PC-3 (cell line): ENCODE data around the gene VWA8. TPM values are rescaled to one million over a fixed set of nuclear protein-coding genes. Genes with fewer than 3 reads are reported as not detected.

Source experiments
- ATAC-seq: fragments of 200-7000 bp; cut with Tn5 transposase; 2 replicates; pipeline ENCODE4 v1.9.1; 2020; ENCODE audit warnings: mild to moderate bottlenecking, moderate library complexity
- BruUV-seq: library from RNA; stranded (reverse); fragments of 400-500 nt; replicated peaks from 2 replicates; lab custom pipeline; 2021; lab: Mats Ljungman, UMichigan
- CTCF ChIA-PET: fragments of 300-600 bp; sonication (Branson Sonifier 250); formaldehyde crosslinking; loops from one replicate; lab custom pipeline; 2022; ENCODE audit warnings: antibody characterized with exemption; lab: Charles Lee
- POLR2A ChIA-PET: fragments of 300-600 bp; sonication (Branson Sonifier 250); formaldehyde crosslinking; loops from one replicate; lab custom pipeline; 2022; ENCODE audit warnings: antibody characterized with exemption; ENCODE audit not compliant: unreplicated experiment; lab: Charles Lee
- DNase-seq: peaks from one replicate; pipeline ENCODE4 v3.0.0-alpha.2; 2015
- H2AFZ ChIP-seq: fragments of 300-600 bp; sonication (generic); 2 replicates; pipeline ENCODE4 v1.6.0; 2016; ENCODE audit warnings: antibody characterized with exemption, low read length
- H3F3A ChIP-seq: fragments of 300-600 bp; sonication (generic); one replicate; pipeline ENCODE4 v1.6.0; 2017; ENCODE audit warnings: antibody characterized with exemption, low read length, control low read depth, mild to moderate bottlenecking; ENCODE audit not compliant: unreplicated experiment
- H3K27ac ChIP-seq: fragments of 300-600 bp; sonication (generic); 2 replicates; pipeline ENCODE4 v1.5.1; 2016; ENCODE audit warnings: mild to moderate bottlenecking, low read length
- H3K27me3 ChIP-seq: fragments of 300-600 bp; sonication (generic); 2 replicates; pipeline ENCODE4 v1.6.1; 2016; ENCODE audit warnings: low read length, mixed read lengths
- H3K36me3 ChIP-seq: fragments of 300-600 bp; sonication (generic); 2 replicates; pipeline ENCODE4 v1.6.1; 2016; ENCODE audit warnings: low read depth, mixed run types, low read length, mixed read lengths
- H3K4me1 ChIP-seq: fragments of 300-600 bp; sonication (generic); 2 replicates; pipeline ENCODE4 v1.5.1; 2016; ENCODE audit warnings: low read length; ENCODE audit not compliant: insufficient read depth
- H3K4me2 ChIP-seq: fragments of 300-600 bp; sonication (generic); 2 replicates; pipeline ENCODE4 v1.6.0; 2016; ENCODE audit warnings: low read length
- H3K4me3 ChIP-seq: fragments of 300-600 bp; sonication (generic); 2 replicates; pipeline ENCODE4 v1.5.1; 2016; ENCODE audit warnings: mild to moderate bottlenecking, low read length, mixed read lengths
- H3K79me2 ChIP-seq: fragments of 300-600 bp; sonication (generic); 2 replicates; pipeline ENCODE4 v1.6.1; 2017; ENCODE audit warnings: low read length, mixed read lengths
- H3K9ac ChIP-seq: fragments of 300-600 bp; sonication (generic); 2 replicates; pipeline ENCODE4 v1.6.0; 2016; ENCODE audit warnings: mild to moderate bottlenecking, low read length
- H3K9me2 ChIP-seq: fragments of 300-600 bp; sonication (generic); replicated peaks from 2 replicates; pipeline ENCODE4 v1.6.1; 2016; ENCODE audit warnings: mixed run types, low read length, mixed read lengths
- H3K9me3 ChIP-seq: fragments of 300-600 bp; sonication (generic); 2 replicates; pipeline ENCODE4 v1.6.1; 2016; ENCODE audit warnings: low read length, mixed read lengths
- H4K20me1 ChIP-seq: fragments of 300-600 bp; sonication (generic); 2 replicates; pipeline ENCODE4 v1.6.1; 2016; ENCODE audit warnings: low read length, mixed read lengths
- CTCF ChIP-seq: fragments of 300-600 bp; sonication (generic); conservative IDR thresholded peaks from 2 replicates; pipeline ENCODE4 v1.5.1; 2017; ENCODE audit warnings: antibody characterized with exemption, low read depth, mild to moderate bottlenecking, low read length
- EZH2 ChIP-seq: fragments of 300-600 bp; sonication (generic); IDR thresholded peaks from one replicate; pipeline ENCODE4 v1.6.1; 2017; ENCODE audit warnings: antibody characterized with exemption, mild to moderate bottlenecking, low read length; ENCODE audit not compliant: unreplicated experiment
- EZH2phosphoT487 ChIP-seq: fragments of 300-600 bp; sonication (generic); IDR thresholded peaks from 2 replicates; pipeline ENCODE4 v1.6.1; 2018; ENCODE audit warnings: mild to moderate bottlenecking, antibody characterized with exemption, low read length, borderline replicate concordance
- intact Hi-C: fragments of 100-400 bp; cut with micrococcal nuclease; formaldehyde crosslinking; loops from 2 replicates; pipeline ENCODE4 v1.9.0; 2023
- total RNA-seq: library from RNA; depleted of rRNA; stranded (reverse); fragments of >200 nt; gene quantifications from 2 replicates; pipeline ENCODE4 v1.2.3, GENCODE V29; 2014

VWA8 gene
- total RNA-seq, 1 experiment from 2014 or later: 10.0 TPM

GRCh38 chr13:41603917-41604316 lies 357.0 kb downstream of the VWA8 start:
- Histone ChIP-seq H3K27ac (no peak overlapping the region), H3K4me3 (no peak overlapping the region), H4K20me1 (no peaks in the 10 kb centered on the region), H3K27me3 (no peaks in the 10 kb centered on the region), H3K36me3 (no peaks in the 10 kb centered on the region), H3K79me2 (no peaks in the 10 kb centered on the region), H3K9me2 (no peaks in the 10 kb centered on the region), H3F3A (no peaks in the 10 kb centered on the region), H2AFZ (no peak overlapping the region), H3K9me3 (no peaks in the 10 kb centered on the region), H3K9ac (no peak overlapping the region), H3K4me2 (no peak overlapping the region; the same call in 1 of the 2 replicates), H3K4me1 (peaks cover 11% of the 10 kb centered on the region)
- peak; percentile 91 for ATAC-seq
- peak; percentile 92 for DNase-seq
- POLR2A ChIA-PET: interaction anchor here (0.6 kb wide), 1 partner anchor 45 kb away, joined by 5 read pairs; no protein-coding TSS in a partner anchor
- intact Hi-C loops: no loop called here
- CTCF ChIA-PET: no interaction called here
- no peak for TF ChIP-seq CTCF
- no peak for TF ChIP-seq EZH2
- no peak for TF ChIP-seq EZH2phosphoT487
- no TSS peak for BruUV-seq

GRCh38 chr13:41601718-41602445 lies 359.0 kb downstream of the VWA8 start:
- H3K79me2 ChIP-seq: no peaks in the 10 kb centered on the region
- no peaks in the 10 kb centered on the region for H3K27me3 ChIP-seq
- no peaks in the 10 kb centered on the region for H3K9me3 ChIP-seq
- DNase-seq (no peak), ATAC-seq (no peak)
- CTCF ChIA-PET: no interaction called here
- POLR2A ChIA-PET: no interaction called here
- no peaks in the 10 kb centered on the region for H3F3A ChIP-seq
- no peaks in the 10 kb centered on the region for H4K20me1 ChIP-seq
- H3K36me3 ChIP-seq: no peaks in the 10 kb centered on the region
- H3K4me3 ChIP-seq: no peak overlapping the region
- H3K9me2 ChIP-seq: no peaks in the 10 kb centered on the region
- intact Hi-C loops: no loop called here
- H3K9ac ChIP-seq: no peak overlapping the region
- no peak overlapping the region for H2AFZ ChIP-seq
- BruUV-seq: no TSS peak
- H3K4me1 ChIP-seq: peaks cover 20% of the 10 kb centered on the region
- TF ChIP-seq EZH2: no peak
- no peak for TF ChIP-seq CTCF
- TF ChIP-seq EZH2phosphoT487: no peak
- H3K4me2 ChIP-seq: no peak overlapping the region
- no peak overlapping the region for H3K27ac ChIP-seq

- H3K4me2 ChIP-seq: no peak overlapping the region
- no peaks in the 10 kb centered on the region for H4K20me1 ChIP-seq
- no peaks in the 10 kb centered on the region for H3K27me3 ChIP-seq
- intact Hi-C loops: no loop called here
- no peaks in the 10 kb centered on the region for H3K9me3 ChIP-seq
- ChIA-PET CTCF (no interaction called here), POLR2A (interaction anchor here (0.5 kb wide), 1 partner anchor 24 kb away, joined by 3 read pairs; no protein-coding TSS in a partner anchor)
- no peaks in the 10 kb centered on the region for H3K79me2 ChIP-seq
- H3K9ac ChIP-seq: no peak overlapping the region
- no peak overlapping the region for H2AFZ ChIP-seq
- no peaks in the 10 kb centered on the region for H3K9me2 ChIP-seq
- ATAC-seq (no peak), DNase-seq (no peak)
- no peak overlapping the region for H3K27ac ChIP-seq
- no TSS peak for BruUV-seq
- H3K4me3 ChIP-seq: no peak overlapping the region
- H3K4me1 ChIP-seq: peaks cover 42% of the 10 kb centered on the region
- no peaks in the 10 kb centered on the region for H3F3A ChIP-seq
- no peaks in the 10 kb centered on the region for H3K36me3 ChIP-seq
- TF ChIP-seq CTCF: no peak
- TF ChIP-seq EZH2: no peak
- no peak for TF ChIP-seq EZH2phosphoT487
These were observed 361.3 kb downstream of the VWA8 start for GRCh38 chr13:41599619-41600018.
